HEK293 (cell line): Measurements from ENCODE around the gene MEMO1.

Source experiments
- CTCF ChIA-PET: fragments of 350-600 bp; formaldehyde crosslinking; extraction: SDS; loops from one replicate; lab custom pipeline; 2021; ENCODE audit warnings: antibody characterized with exemption; lab: Yijun Ruan, JAX
- POLR2A ChIA-PET: fragments of 300-600 bp; formaldehyde crosslinking; extraction: SDS; loops from one replicate; lab custom pipeline; 2020; ENCODE audit warnings: antibody characterized with exemption, inconsistent platforms; lab: Yijun Ruan, JAX
- H3K27ac ChIP-seq: fragments of 200-500 bp; sonication (Bioruptor generic); 2 replicates; pipeline ENCODE4 v1.5.1; 2014; ENCODE audit warnings: low read depth, low read length, control low read depth, inconsistent platforms; ENCODE audit errors: extremely low read depth
- H3K36me3 ChIP-seq, 2 experiments: fragments of 200-500 bp in 1 of 2; sonication (Bioruptor generic) in 1 of 2; 1 replicate in 1 of 2; 2 replicates in 1 of 2; pipeline ENCODE4 v1.5.1; 2014 to 2017; ENCODE audit warnings: inconsistent platforms in 2 of 2, low read length in 2 of 2; ENCODE audit not compliant: control insufficient read depth in 2 of 2, insufficient read depth in 1 of 2
- H3K4me1 ChIP-seq: fragments of 200-500 bp; sonication (Bioruptor generic); 2 replicates; pipeline ENCODE4 v1.5.1; 2014; ENCODE audit warnings: mild to moderate bottlenecking, low read length, inconsistent platforms; ENCODE audit not compliant: control insufficient read depth, insufficient read depth
- H3K4me3 ChIP-seq: 2 replicates; pipeline ENCODE4 v1.5.1; 2011; ENCODE audit warnings: low read depth, mild to moderate bottlenecking, control low read depth, low read length, moderate library complexity
- H3K9me3 ChIP-seq: fragments of 200-500 bp; sonication (Bioruptor generic); 2 replicates; pipeline ENCODE4 v1.5.1; 2014; ENCODE audit warnings: low read depth, low read length, inconsistent platforms; ENCODE audit not compliant: control insufficient read depth, insufficient read depth
- BCL11A ChIP-seq: fragments of 450-650 bp; formaldehyde crosslinking; IDR thresholded peaks from 2 replicates; pipeline ENCODE4 v1.5.1; 2016; ENCODE audit warnings: low read depth, missing biosample characterization, missing genetic modification characterization
- CTCF ChIP-seq: fragments of 450-650 bp; formaldehyde crosslinking; IDR thresholded peaks from 2 replicates; pipeline ENCODE4 v1.5.1; 2016; ENCODE audit warnings: missing biosample characterization, missing genetic modification characterization
- GLIS2 ChIP-seq: fragments of 450-650 bp; formaldehyde crosslinking; IDR thresholded peaks from 2 replicates; pipeline ENCODE4 v1.5.1; 2016; ENCODE audit warnings: missing biosample characterization, missing genetic modification characterization
- KLF10 ChIP-seq: fragments of 450-650 bp; IDR thresholded peaks from 2 replicates; pipeline ENCODE4 v1.5.1; 2018; ENCODE audit warnings: missing biosample characterization, mild to moderate bottlenecking, missing genetic modification characterization
- KLF16 ChIP-seq: fragments of 450-650 bp; formaldehyde crosslinking; IDR thresholded peaks from 2 replicates; pipeline ENCODE4 v1.5.1; 2017; ENCODE audit warnings: missing biosample characterization, missing genetic modification characterization
- KLF7 ChIP-seq: fragments of 450-650 bp; formaldehyde crosslinking; IDR thresholded peaks from 2 replicates; pipeline ENCODE4 v1.5.1; 2016; ENCODE audit warnings: missing biosample characterization, missing genetic modification characterization, borderline replicate concordance
- MZF1 ChIP-seq: fragments of 450-650 bp; formaldehyde crosslinking; IDR thresholded peaks from 2 replicates; pipeline ENCODE4 v1.5.1; 2017; ENCODE audit warnings: missing biosample characterization, missing genetic modification characterization, borderline replicate concordance
- PATZ1 ChIP-seq: fragments of 450-650 bp; formaldehyde crosslinking; IDR thresholded peaks from 2 replicates; pipeline ENCODE4 v1.5.1; 2016; ENCODE audit warnings: missing biosample characterization, missing genetic modification characterization
- ZBTB11 ChIP-seq: fragments of 450-650 bp; formaldehyde crosslinking; conservative IDR thresholded peaks from 2 replicates; pipeline ENCODE4 v1.5.1; 2016; ENCODE audit warnings: low read depth, missing biosample characterization, missing genetic modification characterization
- ZBTB17 ChIP-seq: fragments of 450-650 bp; formaldehyde crosslinking; IDR thresholded peaks from 2 replicates; pipeline ENCODE4 v1.5.1; 2016; ENCODE audit warnings: missing biosample characterization, missing genetic modification characterization
- ZBTB20 ChIP-seq: fragments of 450-650 bp; formaldehyde crosslinking; IDR thresholded peaks from 2 replicates; pipeline ENCODE4 v1.5.1; 2016; ENCODE audit warnings: missing biosample characterization, missing genetic modification characterization
- ZNF138 ChIP-seq: fragments of 450-650 bp; formaldehyde crosslinking; IDR thresholded peaks from 2 replicates; pipeline ENCODE4 v1.5.1; 2016; ENCODE audit warnings: missing biosample characterization, missing genetic modification characterization, borderline replicate concordance
- ZNF2 ChIP-seq: fragments of 450-650 bp; formaldehyde crosslinking; IDR thresholded peaks from 2 replicates; pipeline ENCODE4 v1.5.1; 2016; ENCODE audit warnings: missing biosample characterization, missing genetic modification characterization
- ZNF292 ChIP-seq: fragments of 450-650 bp; formaldehyde crosslinking; IDR thresholded peaks from 2 replicates; pipeline ENCODE4 v1.5.1; 2016; ENCODE audit warnings: low read depth, missing biosample characterization, missing genetic modification characterization, borderline replicate concordance
- ZNF324 ChIP-seq: fragments of 450-650 bp; formaldehyde crosslinking; IDR thresholded peaks from 2 replicates; pipeline ENCODE4 v1.5.1; 2016; ENCODE audit warnings: missing biosample characterization, missing genetic modification characterization
- ZNF510 ChIP-seq: fragments of 450-650 bp; formaldehyde crosslinking; IDR thresholded peaks from 2 replicates; pipeline ENCODE4 v1.5.1; 2018; ENCODE audit warnings: mild to moderate bottlenecking, missing genetic modification characterization, missing biosample characterization; ENCODE audit not compliant: insufficient replicate concordance
- ZNF555 ChIP-seq: fragments of 450-650 bp; formaldehyde crosslinking; conservative IDR thresholded peaks from 2 replicates; pipeline ENCODE4 v1.5.1; 2017; ENCODE audit warnings: missing biosample characterization, mild to moderate bottlenecking, missing genetic modification characterization, inconsistent platforms
- ZNF571 ChIP-seq: fragments of 450-650 bp; formaldehyde crosslinking; IDR thresholded peaks from 2 replicates; pipeline ENCODE4 v1.5.0; 2017; ENCODE audit warnings: missing biosample characterization, missing genetic modification characterization
- ZNF629 ChIP-seq: fragments of 450-650 bp; formaldehyde crosslinking; IDR thresholded peaks from 2 replicates; pipeline ENCODE4 v1.5.1; 2017; ENCODE audit warnings: missing biosample characterization, missing genetic modification characterization
- ZNF670 ChIP-seq: fragments of 450-650 bp; formaldehyde crosslinking; IDR thresholded peaks from 2 replicates; pipeline ENCODE4 v1.5.1; 2016; ENCODE audit warnings: missing biosample characterization, missing genetic modification characterization, low read depth
- ZNF747 ChIP-seq: fragments of 450-650 bp; formaldehyde crosslinking; IDR thresholded peaks from 2 replicates; pipeline ENCODE4 v1.5.1; 2016; ENCODE audit warnings: missing biosample characterization, missing genetic modification characterization

MEMO1 gene

GRCh38 chr2:31894656-31895055 is 116.2 kb downstream of the MEMO1 start:
- TF ChIP-seq ZNF629 (tag by site-specific recombination) (no peak), ZBTB11 (tag by site-specific recombination) (no peak), KLF7 (tag by site-specific recombination) (no peak), ZBTB17 (no peak), MZF1 (tag by site-specific recombination) (no peak), CTCF (tag by site-specific recombination) (no peak), ZBTB20 (tag by site-specific recombination) (no peak), GLIS2 (tag by site-specific recombination) (no peak), KLF16 (tag by site-specific recombination) (no peak), ZNF571 (tag by site-specific recombination) (no peak), PATZ1 (tag by site-specific recombination) (no peak), ZNF292 (no peak), ZNF555 (no peak), KLF10 (tag by site-specific recombination) (no peak), ZNF747 (tag by site-specific recombination) (no peak)
- ChIA-PET CTCF (no interaction called here), POLR2A (no interaction called here)
- no peak overlapping the region for H3K27ac ChIP-seq
- no peaks in the 10 kb centered on the region for H3K36me3 ChIP-seq
- H3K4me1 ChIP-seq = peaks cover 22% of the 10 kb centered on the region
- H3K9me3 ChIP-seq = no peaks in the 10 kb centered on the region
- H3K4me3 ChIP-seq = no peak overlapping the region

- H3K36me3 ChIP-seq = no peaks in the 10 kb centered on the region
- H3K4me1 ChIP-seq = peaks cover 25% of the 10 kb centered on the region
- POLR2A ChIA-PET = no interaction called here
- no peaks in the 10 kb centered on the region for H3K9me3 ChIP-seq
- TF ChIP-seq BCL11A (tag by site-specific recombination) (no peak), ZNF324 (tag by site-specific recombination) (no peak), ZNF2 (tag by site-specific recombination) (no peak), ZNF670 (tag by site-specific recombination) (no peak), ZNF138 (no peak), ZNF510 (no peak)
- CTCF ChIA-PET = no interaction called here
- H3K4me3 ChIP-seq = no peak overlapping the region
- H3K27ac ChIP-seq = no peak overlapping the region
Measured at GRCh38 chr2:31893094-31893493, 117.7 kb downstream of the MEMO1 start.
